ENCODE data around the gene NACC1. TPM values are rescaled to one million over a fixed set of nuclear protein-coding genes. Genes with fewer than 3 reads are reported as not detected.

Gene NACC1
- total RNA-seq, 4 donors from 2014 or later = 13.4 to 47.6 (median 35.3) TPM

DNA sequence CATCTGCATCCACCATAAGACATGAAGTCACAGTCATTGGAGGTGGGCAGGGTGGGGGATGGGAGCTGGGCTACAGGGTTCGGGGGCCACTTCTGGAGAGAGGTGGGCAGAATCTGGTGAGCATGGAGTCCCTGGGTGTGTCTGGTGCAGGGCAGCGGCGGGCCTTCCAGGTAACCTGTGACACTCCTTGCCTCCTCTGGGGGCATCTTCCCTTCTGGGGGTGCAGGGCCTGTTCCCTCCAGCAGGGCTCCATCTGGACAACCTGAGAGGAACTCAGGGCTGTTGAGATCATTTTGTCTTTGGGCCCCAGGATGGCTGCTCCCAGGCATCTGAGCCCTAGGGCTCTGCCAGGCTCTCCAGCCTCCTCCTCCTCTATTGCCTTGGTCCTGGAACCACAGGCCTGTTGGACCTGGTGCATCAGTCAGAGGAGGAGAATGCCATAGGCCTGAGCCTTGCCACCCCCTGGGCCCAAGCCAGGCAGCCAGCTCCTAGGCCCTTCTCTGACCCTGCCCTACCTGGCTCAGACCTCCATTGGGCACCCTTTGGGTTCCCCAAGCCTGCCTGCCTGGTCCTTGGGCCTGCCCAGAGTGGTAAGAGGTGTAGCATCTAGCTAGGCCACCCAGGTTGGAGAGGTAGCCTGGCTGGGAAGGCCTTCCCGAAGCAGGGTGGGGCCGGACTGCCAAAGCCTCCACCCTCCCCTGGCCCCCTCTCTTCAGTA is 28.8 kb upstream of the NACC1 start:
- Histone ChIP-seq H3K4me1 (peaks cover 59% of the 10 kb centered on the region), H3K27ac (peak overlapping the region; percentile 51), H3K4me3 (no peak overlapping the region), H3K9me3 (no peaks in the 10 kb centered on the region), H3K27me3 (no peaks in the 10 kb centered on the region), H3K36me3 (peaks cover 38% of the 10 kb centered on the region)
- DNase-seq (ENCODE audit: low spot score in 2 of 2) = no peak
- WGBS = 88% methylated on average over 1 of the region's 5 CpGs
- TF ChIP-seq POLR2AphosphoS5 (IDR thresholded peaks at IDR 0.05) (no peak), POLR2A (IDR thresholded peaks at IDR 0.05) (no peak), EP300 (IDR thresholded peaks at IDR 0.05) (no peak)
- TF ChIP-seq, protein P1, sequence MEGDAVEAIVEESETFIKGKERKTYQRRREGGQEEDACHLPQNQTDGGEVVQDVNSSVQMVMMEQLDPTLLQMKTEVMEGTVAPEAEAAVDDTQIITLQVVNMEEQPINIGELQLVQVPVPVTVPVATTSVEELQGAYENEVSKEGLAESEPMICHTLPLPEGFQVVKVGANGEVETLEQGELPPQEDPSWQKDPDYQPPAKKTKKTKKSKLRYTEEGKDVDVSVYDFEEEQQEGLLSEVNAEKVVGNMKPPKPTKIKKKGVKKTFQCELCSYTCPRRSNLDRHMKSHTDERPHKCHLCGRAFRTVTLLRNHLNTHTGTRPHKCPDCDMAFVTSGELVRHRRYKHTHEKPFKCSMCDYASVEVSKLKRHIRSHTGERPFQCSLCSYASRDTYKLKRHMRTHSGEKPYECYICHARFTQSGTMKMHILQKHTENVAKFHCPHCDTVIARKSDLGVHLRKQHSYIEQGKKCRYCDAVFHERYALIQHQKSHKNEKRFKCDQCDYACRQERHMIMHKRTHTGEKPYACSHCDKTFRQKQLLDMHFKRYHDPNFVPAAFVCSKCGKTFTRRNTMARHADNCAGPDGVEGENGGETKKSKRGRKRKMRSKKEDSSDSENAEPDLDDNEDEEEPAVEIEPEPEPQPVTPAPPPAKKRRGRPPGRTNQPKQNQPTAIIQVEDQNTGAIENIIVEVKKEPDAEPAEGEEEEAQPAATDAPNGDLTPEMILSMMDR (IDR thresholded peaks at IDR 0.05) = peak; percentile 7 to 42

DNA sequence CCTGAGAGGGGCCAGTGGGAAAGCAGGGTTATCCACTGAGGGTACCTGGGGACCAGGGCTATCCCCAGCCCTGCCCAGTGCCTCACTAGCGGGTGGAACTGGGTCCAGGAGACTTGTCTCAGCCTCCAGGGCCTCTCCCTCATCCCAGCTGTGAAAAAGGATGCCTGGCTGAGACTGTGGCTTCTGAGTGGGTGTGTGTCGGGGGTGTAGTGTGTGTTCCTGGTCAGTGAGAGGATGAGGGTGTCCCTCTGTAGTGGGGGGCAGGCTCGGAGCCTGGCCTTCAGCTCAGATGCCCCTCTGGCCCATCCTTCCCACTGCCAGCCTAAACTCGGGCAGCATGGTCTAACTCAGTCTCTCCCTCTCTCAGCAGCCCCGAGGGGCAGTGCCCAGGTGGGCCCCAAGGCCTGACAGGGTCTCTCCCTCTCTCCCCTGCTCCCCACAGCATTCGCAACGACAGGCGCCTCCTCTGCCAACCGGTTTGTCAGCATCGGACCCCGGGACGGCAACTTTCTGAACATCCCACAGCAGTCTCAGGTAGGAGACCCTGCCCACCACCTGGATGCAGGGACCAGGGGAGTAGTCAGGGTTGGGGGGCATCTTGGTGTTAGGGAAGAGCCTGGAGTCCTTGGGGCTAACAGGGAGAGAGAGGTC is 28.1 kb upstream of the NACC1 start:
- WGBS = 33% methylated on average over 1 of the region's 12 CpGs
- DNase-seq (ENCODE audit: low spot score in 2 of 2) = no peak
- Histone ChIP-seq H3K9me3 (no peaks in the 10 kb centered on the region), H3K4me3 (no peak overlapping the region), H3K36me3 (peaks cover 41% of the 10 kb centered on the region), H3K4me1 (peaks cover 65% of the 10 kb centered on the region), H3K27me3 (no peaks in the 10 kb centered on the region), H3K27ac (peak overlapping the region; percentile 51)
- TF ChIP-seq POLR2AphosphoS5 (IDR thresholded peaks at IDR 0.05) = no peak
- TF ChIP-seq, protein P1 (IDR thresholded peaks at IDR 0.05) = no peak
- TF ChIP-seq EP300 (IDR thresholded peaks at IDR 0.05) = no peak
- no peak for TF ChIP-seq POLR2A (IDR thresholded peaks at IDR 0.05)

DNA sequence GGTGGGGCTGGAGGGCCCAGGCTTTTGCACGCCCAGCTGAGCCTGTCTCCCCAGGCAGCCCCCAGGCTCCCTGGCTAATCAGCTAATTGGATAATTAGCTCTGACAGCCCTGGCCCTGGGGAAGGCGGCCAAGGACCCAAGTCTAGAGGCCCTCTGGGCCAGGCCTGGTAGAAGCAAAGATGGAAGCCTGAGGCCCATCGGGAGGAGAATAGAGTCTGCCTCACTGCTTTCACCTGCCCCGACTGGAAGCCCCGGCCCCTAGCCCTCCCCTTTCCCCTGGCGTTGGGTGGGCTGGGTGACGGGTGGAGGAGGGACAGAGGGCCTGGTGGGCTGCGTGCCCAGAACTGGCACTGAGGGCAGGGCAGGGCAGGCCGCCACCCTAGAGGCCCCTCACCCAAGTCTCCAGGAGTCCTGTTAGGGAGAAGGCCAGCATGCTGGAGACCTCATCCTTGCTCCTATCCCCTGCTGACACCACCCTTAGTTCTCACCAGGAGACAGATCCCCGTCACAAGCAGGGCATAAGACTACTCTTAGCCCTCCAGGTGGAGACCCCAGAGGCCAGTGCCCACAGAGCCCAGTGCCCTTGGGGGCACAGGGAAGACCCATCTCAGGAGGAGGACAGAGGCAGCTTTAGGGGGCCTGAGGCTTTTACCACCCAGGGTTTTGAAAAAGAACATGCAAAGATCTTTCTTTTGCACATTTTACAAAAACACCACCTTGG is 27.4 kb upstream of the NACC1 start:
- no peaks in the 10 kb centered on the region for H3K27me3 ChIP-seq
- 52% methylated on average over 4 of the region's 10 CpGs for WGBS
- H3K27ac ChIP-seq = peak overlapping the region; percentile 51
- H3K9me3 ChIP-seq = no peaks in the 10 kb centered on the region
- DNase-seq (ENCODE audit: low spot score in 2 of 2) = no peak
- peaks cover 40% of the 10 kb centered on the region for H3K36me3 ChIP-seq
- H3K4me3 ChIP-seq = no peak overlapping the region
- H3K4me1 ChIP-seq = peaks cover 67% of the 10 kb centered on the region
- TF ChIP-seq POLR2A (IDR thresholded peaks at IDR 0.05) (no peak), POLR2AphosphoS5 (IDR thresholded peaks at IDR 0.05) (no peak), EP300 (IDR thresholded peaks at IDR 0.05) (no peak)
- TF ChIP-seq, protein P1 (IDR thresholded peaks at IDR 0.05) = no peak

DNA sequence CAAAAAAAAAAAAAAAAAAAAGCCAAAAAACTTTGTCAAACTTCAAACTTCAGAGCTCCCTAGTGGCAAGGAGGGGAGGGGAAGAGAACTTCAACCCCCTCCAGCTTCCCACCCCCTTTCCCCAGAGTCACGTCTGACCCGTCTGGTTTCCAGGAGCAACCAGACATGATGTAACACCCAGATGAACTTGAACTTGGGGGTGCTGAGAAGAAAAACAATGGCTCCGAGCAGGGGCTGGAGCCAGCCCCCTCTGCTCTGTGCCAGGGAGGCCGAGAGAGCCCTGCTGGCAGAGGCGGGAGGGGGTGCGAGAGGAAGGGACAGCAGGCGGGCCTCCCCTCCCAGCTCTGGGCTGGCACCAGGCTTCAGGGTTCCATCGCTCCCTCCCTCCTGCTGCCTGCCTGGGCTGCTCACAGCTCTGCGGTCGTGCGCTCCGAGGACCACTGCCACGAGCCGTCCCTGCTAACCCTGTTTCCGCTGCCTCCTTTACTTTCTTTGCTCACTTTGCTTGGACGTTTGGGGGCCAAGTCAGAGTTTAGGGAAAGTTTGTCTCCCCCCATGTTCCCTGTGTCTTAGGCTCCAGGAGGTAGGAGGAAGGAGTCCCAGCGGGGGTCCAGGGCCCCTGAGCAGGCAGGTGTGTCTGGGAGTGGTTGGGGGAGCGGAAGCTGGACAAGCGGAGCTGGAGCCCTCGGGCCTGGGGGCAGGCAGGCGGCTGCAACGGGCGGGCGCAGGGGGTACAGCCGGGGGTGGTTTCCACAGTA is 26.5 kb upstream of the NACC1 start:
- DNase-seq (ENCODE audit: low spot score in 2 of 2) = no peak
- no peaks in the 10 kb centered on the region for H3K27me3 ChIP-seq
- H3K4me1 ChIP-seq = peaks cover 70% of the 10 kb centered on the region
- 47% methylated on average over 22 of the region's 25 CpGs for WGBS
- no peak overlapping the region for H3K4me3 ChIP-seq
- H3K36me3 ChIP-seq = peaks cover 31% of the 10 kb centered on the region
- TF ChIP-seq POLR2AphosphoS5 (IDR thresholded peaks at IDR 0.05) (no peak), EP300 (IDR thresholded peaks at IDR 0.05) (no peak), POLR2A (IDR thresholded peaks at IDR 0.05) (no peak)
- TF ChIP-seq, protein P1 (IDR thresholded peaks at IDR 0.05) = no peak
- H3K27ac ChIP-seq = peak overlapping the region; percentile 70
- no peaks in the 10 kb centered on the region for H3K9me3 ChIP-seq
